Nephron (organoid): ENCODE data around the gene ARID1B.

Source experiments
- H3K27ac Mint-ChIP-seq, 3 experiments: 2 replicates each; pipeline ENCODE4 v1.8.0; 2020; ENCODE audit warnings: mixed read lengths in 3 of 3, mild to moderate bottlenecking in 2 of 3, moderate library complexity in 1 of 3
- H3K27me3 Mint-ChIP-seq: 2 replicates; pipeline ENCODE4 v1.8.0; 2021; ENCODE audit warnings: low read depth, mild to moderate bottlenecking, moderate library complexity, mixed read lengths
- H3K36me3 Mint-ChIP-seq: 2 replicates; pipeline ENCODE4 v1.8.0; 2020; ENCODE audit warnings: low read depth, mixed read lengths
- H3K4me1 Mint-ChIP-seq: 2 replicates; pipeline ENCODE4 v1.8.0; 2020; ENCODE audit warnings: mixed read lengths
- H3K4me3 Mint-ChIP-seq, 3 experiments: 2 replicates each; pipeline ENCODE4 v1.8.0; 2020; ENCODE audit warnings: mild to moderate bottlenecking in 3 of 3, mixed read lengths in 3 of 3, moderate library complexity in 2 of 3
- H3K9me3 Mint-ChIP-seq: 2 replicates; pipeline ENCODE4 v1.8.0; 2020; ENCODE audit warnings: mixed read lengths
- CTCF ChIP-seq, 3 experiments: fragments of 200-600 bp; sonication (generic); IDR thresholded peaks; one replicate each; pipeline ENCODE4 v1.5.0; 2021; ENCODE audit warnings: antibody characterized with exemption in 3 of 3; ENCODE audit not compliant: unreplicated experiment in 3 of 3

The ARID1B gene

GRCh38 chr6:156984178-156984738, 207.1 kb downstream of the ARID1B start:
- no peak for TF ChIP-seq CTCF (IDR thresholded peaks at IDR 0.05; ENCODE audit: unreplicated experiment in 3 of 3)
- Mint-ChIP-seq H3K36me3 (no peaks in the 10 kb centered on the region), H3K4me1 (peaks cover 47% of the 10 kb centered on the region), H3K27me3 (no peaks in the 10 kb centered on the region), H3K9me3 (no peaks in the 10 kb centered on the region), H3K27ac (no peak overlapping the region), H3K4me3 (no peak overlapping the region)

- H3K27me3 Mint-ChIP-seq = no peaks in the 10 kb centered on the region
- no peaks in the 10 kb centered on the region for H3K36me3 Mint-ChIP-seq
- H3K9me3 Mint-ChIP-seq = no peaks in the 10 kb centered on the region
- no peak overlapping the region for H3K27ac Mint-ChIP-seq
- peaks cover 45% of the 10 kb centered on the region for H3K4me1 Mint-ChIP-seq
- H3K4me3 Mint-ChIP-seq = no peak overlapping the region
- no peak for TF ChIP-seq CTCF (IDR thresholded peaks at IDR 0.05; ENCODE audit: unreplicated experiment in 3 of 3)
Measured at GRCh38 chr6:156985309-156985708, 208.1 kb downstream of the ARID1B start.

- TF ChIP-seq CTCF (IDR thresholded peaks at IDR 0.05; ENCODE audit: unreplicated experiment in 3 of 3) = no peak
Measured at GRCh38 chr6:156988276-156989158, 211.3 kb downstream of the ARID1B start.

GRCh38 chr6:156989159-156989806, 212.1 kb downstream of the ARID1B start:
- no peaks in the 10 kb centered on the region for H3K27me3 Mint-ChIP-seq
- no peak overlapping the region for H3K27ac Mint-ChIP-seq
- no peaks in the 10 kb centered on the region for H3K36me3 Mint-ChIP-seq
- no peaks in the 10 kb centered on the region for H3K9me3 Mint-ChIP-seq
- TF ChIP-seq CTCF (IDR thresholded peaks at IDR 0.05; ENCODE audit: unreplicated experiment in 3 of 3) = no peak
- no peak overlapping the region for H3K4me3 Mint-ChIP-seq
- peaks cover 31% of the 10 kb centered on the region for H3K4me1 Mint-ChIP-seq

More at GRCh38 chr6:156988276-156989158, 211.3 kb downstream of the ARID1B start:
- Mint-ChIP-seq H3K36me3 (no peaks in the 10 kb centered on the region), H3K27ac (no peak overlapping the region), H3K4me3 (no peak overlapping the region), H3K4me1 (peaks cover 32% of the 10 kb centered on the region), H3K27me3 (no peaks in the 10 kb centered on the region), H3K9me3 (no peaks in the 10 kb centered on the region)

GRCh38 chr6:156992020-156992804, 215.0 kb downstream of the ARID1B start:
- H3K27me3 Mint-ChIP-seq = no peaks in the 10 kb centered on the region
- no peaks in the 10 kb centered on the region for H3K9me3 Mint-ChIP-seq
- H3K27ac Mint-ChIP-seq = peak overlapping the region; percentile 47 to 51 (median 51)
- H3K4me3 Mint-ChIP-seq = no peak overlapping the region
- TF ChIP-seq CTCF (IDR thresholded peaks at IDR 0.05; ENCODE audit: unreplicated experiment in 3 of 3) = no peak
- no peaks in the 10 kb centered on the region for H3K36me3 Mint-ChIP-seq
- H3K4me1 Mint-ChIP-seq = peaks cover 36% of the 10 kb centered on the region
